ENCODE data around the gene SCN5A.

Gene SCN5A

DNA sequence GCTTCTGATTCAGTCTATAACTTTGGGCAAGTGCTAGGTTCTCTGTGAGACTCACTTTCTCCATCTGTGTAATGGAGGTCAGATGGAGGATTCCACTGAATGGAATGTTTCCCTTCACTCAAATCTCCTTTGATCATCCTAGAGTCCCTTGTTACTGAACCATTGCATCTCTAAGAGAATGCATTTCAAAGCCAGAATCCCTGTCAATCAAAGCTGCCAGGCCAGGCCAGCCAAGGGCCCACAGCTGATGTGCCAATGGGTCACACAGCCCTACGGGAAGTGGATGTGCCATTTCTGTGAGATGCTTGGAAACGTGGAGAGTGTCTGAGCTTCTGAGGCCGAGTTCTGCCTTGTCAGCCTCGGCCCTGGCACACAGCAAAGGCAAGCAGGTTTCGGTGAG is 32.4 kb downstream of the SCN5A start:
- H3K36me3 ChIP-seq (ENCODE audit: control insufficient read depth in 1 of 2, insufficient read depth in 2 of 2, low read depth in 1 of 2, low read length in 2 of 2): no peaks in the 10 kb centered on the region
- no peak overlapping the region for H2AK5ac ChIP-seq (ENCODE audit: low read length, severe bottlenecking)
- WGBS: 58% methylated on average over 5 of the region's 5 CpGs
- H2BK120ac ChIP-seq (ENCODE audit: low read depth, low read length): no peak overlapping the region
- H2BK15ac ChIP-seq (ENCODE audit: low read depth, poor library complexity, severe bottlenecking): no peak overlapping the region
- H4K91ac ChIP-seq (ENCODE audit: low read length): no peak overlapping the region
- no peak overlapping the region for H4K8ac ChIP-seq (ENCODE audit: low read length)
- no peak overlapping the region for H2AFZ ChIP-seq (ENCODE audit: low read depth, low read length)
- H3K23ac ChIP-seq (ENCODE audit: low read length in 2 of 2): no peak overlapping the region
- no peaks in the 10 kb centered on the region for H3K79me1 ChIP-seq (replicated peaks; ENCODE audit: low read length, poor library complexity, severe bottlenecking)
- no peak overlapping the region for H3K4me2 ChIP-seq (ENCODE audit: low read length, poor library complexity, severe bottlenecking)
- no peak overlapping the region for H3K9ac ChIP-seq (ENCODE audit: low read length)
- H3K18ac ChIP-seq (ENCODE audit: low read depth in 1 of 2, low read length in 2 of 2): no peak overlapping the region
- no peak overlapping the region for H3K14ac ChIP-seq (ENCODE audit: low read length in 2 of 2)
- H3K27me3 ChIP-seq (ENCODE audit: control insufficient read depth in 1 of 2, insufficient read depth in 1 of 2, low read length in 2 of 2): peaks cover 25 to 49% of the 10 kb centered on the region in 2 experiments
- no peak overlapping the region for H2BK12ac ChIP-seq (ENCODE audit: low read length in 2 of 2)
- H3K27ac ChIP-seq (ENCODE audit: low read length, poor library complexity, severe bottlenecking): no peak overlapping the region
- no peak for DNase-seq
- no peak overlapping the region for H3K4ac ChIP-seq (ENCODE audit: low read depth in 1 of 2, low read length in 2 of 2)
- no peaks in the 10 kb centered on the region for H3K4me1 ChIP-seq (ENCODE audit: control insufficient read depth, insufficient read depth, low read depth, low read length)
- no peaks in the 10 kb centered on the region for H3K9me3 ChIP-seq (ENCODE audit: control insufficient read depth, low read length)
- H3K4me3 ChIP-seq (ENCODE audit: insufficient read depth in 1 of 2, low read depth in 1 of 2, low read length in 2 of 2): no peak overlapping the region
- no peak overlapping the region for H2BK5ac ChIP-seq (ENCODE audit: low read depth, low read length, poor library complexity, severe bottlenecking)

DNA sequence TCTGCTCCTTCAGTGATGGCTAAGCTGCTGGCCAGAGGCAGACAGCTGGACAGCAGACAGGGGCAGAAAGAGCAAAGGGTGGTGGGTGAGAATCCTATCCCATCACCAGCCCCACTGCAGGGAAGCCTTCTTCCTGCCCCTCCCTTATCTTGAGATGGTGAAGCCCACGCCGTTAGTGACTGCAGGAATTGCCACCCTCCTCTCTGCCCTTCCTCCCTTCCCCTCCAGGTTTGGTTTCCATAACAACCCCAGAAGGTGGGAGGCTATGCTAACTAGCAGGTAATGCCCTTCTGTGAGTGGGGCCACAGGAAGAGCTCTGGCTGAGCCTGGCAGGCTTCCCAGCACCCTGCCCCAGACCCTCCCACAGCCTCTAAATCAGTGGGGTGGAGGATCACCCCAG is 32.8 kb downstream of the SCN5A start:
- Histone ChIP-seq H3K4me2 (ENCODE audit: low read length, poor library complexity, severe bottlenecking) (no peak overlapping the region), H3K9ac (ENCODE audit: low read length) (no peak overlapping the region), H3K4me3 (ENCODE audit: insufficient read depth in 1 of 2, low read depth in 1 of 2, low read length in 2 of 2) (no peak overlapping the region), H2BK5ac (ENCODE audit: low read depth, low read length, poor library complexity, severe bottlenecking) (no peak overlapping the region), H2BK120ac (ENCODE audit: low read depth, low read length) (no peak overlapping the region), H2AK5ac (ENCODE audit: low read length, severe bottlenecking) (no peak overlapping the region), H3K4me1 (ENCODE audit: control insufficient read depth, insufficient read depth, low read depth, low read length) (no peaks in the 10 kb centered on the region), H3K36me3 (ENCODE audit: control insufficient read depth in 1 of 2, insufficient read depth in 2 of 2, low read depth in 1 of 2, low read length in 2 of 2) (no peaks in the 10 kb centered on the region), H2AFZ (ENCODE audit: low read depth, low read length) (no peak overlapping the region), H3K27me3 (ENCODE audit: control insufficient read depth in 1 of 2, insufficient read depth in 1 of 2, low read length in 2 of 2) (peaks cover 25 to 49% of the 10 kb centered on the region in 2 experiments), H3K79me1 (replicated peaks; ENCODE audit: low read length, poor library complexity, severe bottlenecking) (no peaks in the 10 kb centered on the region), H3K23ac (ENCODE audit: low read length in 2 of 2) (no peak overlapping the region), H3K18ac (ENCODE audit: low read depth in 1 of 2, low read length in 2 of 2) (no peak overlapping the region), H3K14ac (ENCODE audit: low read length in 2 of 2) (peak overlapping the region in 1 of 2 experiments; percentile 7), H4K91ac (ENCODE audit: low read length) (no peak overlapping the region), H3K4ac (ENCODE audit: low read depth in 1 of 2, low read length in 2 of 2) (no peak overlapping the region), H2BK15ac (ENCODE audit: low read depth, poor library complexity, severe bottlenecking) (no peak overlapping the region), H3K27ac (ENCODE audit: low read length, poor library complexity, severe bottlenecking) (no peak overlapping the region), H3K9me3 (ENCODE audit: control insufficient read depth, low read length) (no peaks in the 10 kb centered on the region), H4K8ac (ENCODE audit: low read length) (no peak overlapping the region), H2BK12ac (ENCODE audit: low read length in 2 of 2) (no peak overlapping the region)
- WGBS: no CpG with 5 or more reads among the region's 2 CpGs
- no peak for DNase-seq

DNA sequence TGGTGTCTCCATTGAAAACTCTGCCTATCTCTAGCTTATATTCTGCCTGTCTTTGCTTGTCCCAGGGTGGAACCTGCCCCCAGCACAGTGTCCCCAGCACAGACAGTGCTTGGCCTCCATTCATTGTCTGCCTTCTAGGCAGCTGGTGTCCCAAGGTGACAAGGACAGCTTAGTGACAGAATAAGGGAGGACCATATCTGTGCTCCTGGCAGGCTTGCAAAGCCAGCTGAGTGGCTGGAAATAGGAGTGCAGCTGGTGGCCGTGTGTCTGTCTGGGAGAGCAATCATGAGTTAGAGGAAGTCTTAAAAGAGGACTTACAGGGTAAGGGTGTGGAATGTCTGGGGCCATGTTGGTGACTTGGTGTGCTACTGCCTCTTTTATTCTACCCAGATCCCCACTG is 33.4 kb downstream of the SCN5A start:
- Histone ChIP-seq H3K18ac (ENCODE audit: low read depth in 1 of 2, low read length in 2 of 2) (no peak overlapping the region), H3K14ac (ENCODE audit: low read length in 2 of 2) (no peak overlapping the region), H3K9me3 (ENCODE audit: control insufficient read depth, low read length) (no peaks in the 10 kb centered on the region), H2BK5ac (ENCODE audit: low read depth, low read length, poor library complexity, severe bottlenecking) (no peak overlapping the region), H3K4me3 (ENCODE audit: insufficient read depth in 1 of 2, low read depth in 1 of 2, low read length in 2 of 2) (no peak overlapping the region), H3K27me3 (ENCODE audit: control insufficient read depth in 1 of 2, insufficient read depth in 1 of 2, low read length in 2 of 2) (peaks cover 25 to 49% of the 10 kb centered on the region in 2 experiments), H3K4me1 (ENCODE audit: control insufficient read depth, insufficient read depth, low read depth, low read length) (no peaks in the 10 kb centered on the region), H2AK5ac (ENCODE audit: low read length, severe bottlenecking) (no peak overlapping the region), H3K4ac (ENCODE audit: low read depth in 1 of 2, low read length in 2 of 2) (no peak overlapping the region), H3K79me1 (replicated peaks; ENCODE audit: low read length, poor library complexity, severe bottlenecking) (no peaks in the 10 kb centered on the region), H3K27ac (ENCODE audit: low read length, poor library complexity, severe bottlenecking) (no peak overlapping the region), H2AFZ (ENCODE audit: low read depth, low read length) (no peak overlapping the region), H2BK120ac (ENCODE audit: low read depth, low read length) (no peak overlapping the region), H3K4me2 (ENCODE audit: low read length, poor library complexity, severe bottlenecking) (no peak overlapping the region), H4K8ac (ENCODE audit: low read length) (no peak overlapping the region), H2BK15ac (ENCODE audit: low read depth, poor library complexity, severe bottlenecking) (no peak overlapping the region), H4K91ac (ENCODE audit: low read length) (no peak overlapping the region), H3K23ac (ENCODE audit: low read length in 2 of 2) (no peak overlapping the region), H2BK12ac (ENCODE audit: low read length in 2 of 2) (no peak overlapping the region), H3K36me3 (ENCODE audit: control insufficient read depth in 1 of 2, insufficient read depth in 2 of 2, low read depth in 1 of 2, low read length in 2 of 2) (no peaks in the 10 kb centered on the region), H3K9ac (ENCODE audit: low read length) (no peak overlapping the region)
- WGBS: 55% methylated on average over 1 of the region's 1 CpG
- DNase-seq: no peak

DNA sequence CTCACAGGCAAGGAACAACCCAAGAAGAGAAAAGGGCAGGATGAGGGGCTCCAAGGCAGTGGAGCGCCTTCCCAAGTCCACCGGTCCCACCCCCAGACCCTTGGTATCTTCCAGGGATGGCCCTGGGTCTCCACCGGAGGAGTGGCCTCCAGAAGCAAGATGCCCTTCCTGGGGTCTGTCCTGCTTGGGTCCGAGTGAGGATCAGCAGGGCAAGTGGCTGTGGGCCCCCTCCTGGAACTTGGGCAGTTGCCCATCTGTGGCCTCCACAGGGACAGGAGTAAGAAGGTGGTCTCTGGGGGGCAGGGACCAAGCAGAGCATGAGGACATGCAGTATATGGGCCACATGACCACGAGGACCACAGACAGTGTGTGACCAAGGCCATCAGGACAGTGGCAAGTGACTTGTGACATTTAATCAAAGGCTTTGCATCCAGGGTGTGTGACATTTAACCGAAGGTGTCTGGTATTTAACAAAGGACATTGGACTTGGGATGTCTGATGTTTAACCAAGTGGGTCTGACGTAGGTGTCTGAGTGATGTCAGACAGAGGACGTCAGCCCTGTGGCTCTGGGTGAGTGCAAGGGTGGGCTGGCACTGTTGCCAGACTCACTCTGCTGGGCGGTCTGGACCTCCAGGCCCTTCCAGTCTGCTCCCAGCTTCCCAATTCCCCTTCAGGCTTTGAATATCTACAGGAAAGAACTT is 34.7 kb downstream of the SCN5A start:
- no peak overlapping the region for H2BK12ac ChIP-seq (ENCODE audit: low read length in 2 of 2)
- H3K27ac ChIP-seq (ENCODE audit: low read length, poor library complexity, severe bottlenecking): no peak overlapping the region
- H3K36me3 ChIP-seq (ENCODE audit: control insufficient read depth in 1 of 2, insufficient read depth in 2 of 2, low read depth in 1 of 2, low read length in 2 of 2): no peaks in the 10 kb centered on the region
- WGBS: 79% methylated on average over 9 of the region's 9 CpGs
- no peaks in the 10 kb centered on the region for H3K9me3 ChIP-seq (ENCODE audit: control insufficient read depth, low read length)
- H3K27me3 ChIP-seq (ENCODE audit: control insufficient read depth in 1 of 2, insufficient read depth in 1 of 2, low read length in 2 of 2): peaks cover 25 to 49% of the 10 kb centered on the region in 2 experiments
- DNase-seq: no peak
- no peak overlapping the region for H3K14ac ChIP-seq (ENCODE audit: low read length in 2 of 2)
- no peak overlapping the region for H4K8ac ChIP-seq (ENCODE audit: low read length)
- H2BK15ac ChIP-seq (ENCODE audit: low read depth, poor library complexity, severe bottlenecking): no peak overlapping the region
- no peak overlapping the region for H3K18ac ChIP-seq (ENCODE audit: low read depth in 1 of 2, low read length in 2 of 2)
- no peak overlapping the region for H2BK120ac ChIP-seq (ENCODE audit: low read depth, low read length)
- no peak overlapping the region for H3K23ac ChIP-seq (ENCODE audit: low read length in 2 of 2)
- H3K9ac ChIP-seq (ENCODE audit: low read length): no peak overlapping the region
- H3K4me3 ChIP-seq (ENCODE audit: insufficient read depth in 1 of 2, low read depth in 1 of 2, low read length in 2 of 2): no peak overlapping the region
- no peak overlapping the region for H3K4ac ChIP-seq (ENCODE audit: low read depth in 1 of 2, low read length in 2 of 2)
- no peak overlapping the region for H2BK5ac ChIP-seq (ENCODE audit: low read depth, low read length, poor library complexity, severe bottlenecking)
- H2AK5ac ChIP-seq (ENCODE audit: low read length, severe bottlenecking): no peak overlapping the region
- H4K91ac ChIP-seq (ENCODE audit: low read length): no peak overlapping the region
- no peak overlapping the region for H2AFZ ChIP-seq (ENCODE audit: low read depth, low read length)
- no peak overlapping the region for H3K4me2 ChIP-seq (ENCODE audit: low read length, poor library complexity, severe bottlenecking)
- no peaks in the 10 kb centered on the region for H3K4me1 ChIP-seq (ENCODE audit: control insufficient read depth, insufficient read depth, low read depth, low read length)
- no peaks in the 10 kb centered on the region for H3K79me1 ChIP-seq (replicated peaks; ENCODE audit: low read length, poor library complexity, severe bottlenecking)
